AG20443 (cell line): ENCODE results near the gene OGFOD2.

Experiments used
- DNase-seq: peaks from one replicate; pipeline ENCODE4 v3.0.0; 2012; ENCODE audit warnings: low spot score, mixed read lengths

Gene OGFOD2

GRCh38 chr12:122989225-122989839 is 14.3 kb downstream of the OGFOD2 start:
- no peak for DNase-seq

- no peak for DNase-seq
Measured at GRCh38 chr12:122989874-122990419, 14.9 kb downstream of the OGFOD2 start.

DNA sequence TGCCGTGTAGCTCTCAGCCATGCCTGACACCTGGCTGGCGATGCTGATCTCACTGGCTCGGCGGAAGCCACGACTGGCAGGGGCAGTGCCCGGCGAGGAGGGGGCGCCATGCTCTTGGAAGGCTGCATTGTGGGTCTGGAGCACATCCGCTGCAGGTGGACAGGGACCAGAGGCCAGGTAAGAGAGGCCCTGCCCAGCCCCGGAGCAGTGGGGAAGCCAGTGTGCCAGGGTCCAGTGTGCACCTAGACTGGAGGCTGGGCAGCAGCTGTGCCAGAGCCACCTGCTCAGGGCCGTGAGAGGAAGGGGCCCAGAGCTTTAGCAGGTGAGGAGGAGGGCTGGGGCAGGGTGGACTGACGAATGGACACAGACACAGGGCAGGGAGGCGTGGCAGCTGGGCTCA is 15.5 kb downstream of the OGFOD2 start:
- DNase-seq: no peak

DNA sequence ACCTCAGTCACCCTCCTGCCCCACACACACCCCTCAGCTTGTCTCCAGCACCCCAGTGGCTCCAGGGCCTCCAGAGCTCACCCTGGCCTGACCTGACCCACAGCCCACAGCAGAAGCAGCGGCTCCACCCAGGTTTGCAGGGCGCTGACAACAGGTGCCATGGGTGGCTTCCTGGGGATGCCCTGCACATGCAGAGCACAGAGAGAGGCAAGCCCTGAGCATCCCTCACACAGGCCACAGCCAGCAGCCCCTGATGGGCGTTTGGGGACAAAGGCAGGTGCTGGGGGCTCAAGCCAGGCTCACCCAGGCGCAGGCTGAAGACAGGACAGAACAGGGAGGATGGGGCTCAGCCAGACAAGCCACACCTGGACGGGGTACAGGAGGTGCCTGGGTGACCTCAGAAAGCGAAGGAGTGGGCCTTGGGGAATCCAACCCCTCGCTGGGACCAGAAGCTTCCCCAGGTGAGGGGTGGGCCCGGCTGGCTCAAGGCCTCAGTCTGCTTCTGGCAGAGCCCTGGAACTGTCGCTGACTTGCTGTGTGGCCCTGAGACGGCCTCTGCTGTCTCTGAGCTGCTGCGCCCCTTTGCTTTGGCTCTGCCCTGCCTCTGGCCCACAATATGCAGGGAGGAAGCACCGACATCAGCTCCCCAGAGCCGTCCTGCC is 16.0 kb downstream of the OGFOD2 start:
- DNase-seq: no peak

GRCh38 chr12:122991623-122992275 is 16.7 kb downstream of the OGFOD2 start:
- DNase-seq: no peak

- no peak for DNase-seq
Measured at GRCh38 chr12:122992386-122992785, 17.3 kb downstream of the OGFOD2 start.

DNA sequence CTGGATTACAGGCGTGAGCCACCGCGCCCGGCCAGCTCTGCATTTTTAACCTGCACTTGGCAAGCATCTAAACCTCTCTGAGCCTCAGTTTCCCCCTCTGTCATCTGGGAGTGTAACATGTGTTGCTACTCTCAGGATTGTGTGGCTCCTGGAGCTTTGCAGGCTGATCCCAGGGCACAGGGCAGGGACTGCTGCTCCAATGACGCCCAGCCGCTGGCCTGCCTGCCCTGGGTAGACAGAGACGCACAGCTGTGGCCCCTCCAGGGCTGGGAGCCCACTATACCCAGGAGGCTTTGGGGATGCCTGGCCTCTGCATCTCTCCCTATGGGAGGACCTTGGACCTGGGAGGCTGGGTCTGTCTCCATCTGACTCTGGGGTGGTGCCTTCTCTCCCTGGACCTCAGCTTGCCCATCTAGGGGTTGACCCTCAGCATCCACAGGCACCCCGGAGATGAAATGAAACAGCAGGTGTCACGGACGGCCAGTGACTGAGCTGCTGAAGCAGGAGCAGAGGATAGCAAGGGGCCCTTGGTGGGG is 19.2 kb downstream of the OGFOD2 start:
- no peak for DNase-seq

- DNase-seq: no peak
Measured at GRCh38 chr12:122994781-122995502, 19.9 kb downstream of the OGFOD2 start.

GRCh38 chr12:122995503-122996187 is 20.6 kb downstream of the OGFOD2 start:
- DNase-seq: no peak

DNA sequence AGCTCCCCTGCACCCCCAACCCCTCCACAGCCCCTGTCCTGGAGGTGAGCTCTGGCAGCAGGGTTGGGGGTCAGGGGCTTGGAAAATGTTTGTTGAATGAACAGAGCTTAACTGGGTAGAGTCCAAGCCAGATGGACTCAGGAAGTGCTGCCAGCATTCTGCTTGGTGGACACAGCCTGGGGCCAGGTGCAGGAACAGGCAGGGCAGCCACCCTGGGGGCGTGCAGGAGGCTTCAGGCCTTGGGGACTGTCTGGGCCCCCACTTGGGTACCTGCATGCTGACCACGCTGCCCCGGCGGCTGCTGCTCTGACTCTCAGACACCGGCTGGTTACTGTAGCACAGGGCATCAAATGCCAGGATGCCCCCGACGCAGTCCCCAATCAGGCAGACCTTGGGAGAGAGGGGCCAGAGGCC is 21.2 kb downstream of the OGFOD2 start:
- no peak for DNase-seq

DNA sequence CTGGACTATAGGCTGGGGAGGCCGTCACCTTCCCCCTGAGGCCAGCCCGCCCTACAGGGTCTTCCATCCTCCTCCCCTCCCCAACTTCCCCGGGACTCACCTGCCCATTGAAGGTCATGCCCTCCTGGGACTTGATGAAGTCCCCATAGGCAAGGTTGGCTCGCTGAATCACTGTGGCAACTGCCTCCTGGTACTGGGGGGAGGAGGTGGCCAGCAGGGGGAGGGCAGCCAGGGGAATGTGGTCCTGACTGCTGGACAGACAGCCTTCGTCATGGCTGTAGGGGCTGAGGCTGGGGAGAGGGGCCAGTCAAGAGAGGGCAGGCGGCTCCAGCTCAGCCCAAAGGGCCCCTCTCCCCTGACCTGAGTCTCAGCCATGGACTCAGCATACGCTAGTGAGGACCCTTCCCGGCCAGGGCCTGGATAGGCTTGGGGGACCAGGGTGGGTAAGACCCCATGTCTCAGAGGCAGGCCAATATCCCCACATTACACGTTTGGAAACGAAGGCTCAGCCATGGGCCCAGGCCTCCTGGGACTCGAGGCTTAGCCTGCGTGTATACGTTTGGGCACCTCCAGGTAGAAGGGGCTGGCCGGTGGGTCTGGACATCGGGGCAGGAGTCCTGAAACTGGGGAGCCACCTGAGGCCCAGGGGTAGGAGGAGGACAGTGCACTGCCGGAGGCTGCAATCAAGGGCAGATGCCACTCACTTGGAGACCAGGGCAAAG is 21.7 kb downstream of the OGFOD2 start:
- no peak for DNase-seq

GRCh38 chr12:122997343-122998250 is 22.6 kb downstream of the OGFOD2 start:
- DNase-seq: no peak

GRCh38 chr12:122998316-122998715 is 23.3 kb downstream of the OGFOD2 start:
- no peak for DNase-seq

DNA sequence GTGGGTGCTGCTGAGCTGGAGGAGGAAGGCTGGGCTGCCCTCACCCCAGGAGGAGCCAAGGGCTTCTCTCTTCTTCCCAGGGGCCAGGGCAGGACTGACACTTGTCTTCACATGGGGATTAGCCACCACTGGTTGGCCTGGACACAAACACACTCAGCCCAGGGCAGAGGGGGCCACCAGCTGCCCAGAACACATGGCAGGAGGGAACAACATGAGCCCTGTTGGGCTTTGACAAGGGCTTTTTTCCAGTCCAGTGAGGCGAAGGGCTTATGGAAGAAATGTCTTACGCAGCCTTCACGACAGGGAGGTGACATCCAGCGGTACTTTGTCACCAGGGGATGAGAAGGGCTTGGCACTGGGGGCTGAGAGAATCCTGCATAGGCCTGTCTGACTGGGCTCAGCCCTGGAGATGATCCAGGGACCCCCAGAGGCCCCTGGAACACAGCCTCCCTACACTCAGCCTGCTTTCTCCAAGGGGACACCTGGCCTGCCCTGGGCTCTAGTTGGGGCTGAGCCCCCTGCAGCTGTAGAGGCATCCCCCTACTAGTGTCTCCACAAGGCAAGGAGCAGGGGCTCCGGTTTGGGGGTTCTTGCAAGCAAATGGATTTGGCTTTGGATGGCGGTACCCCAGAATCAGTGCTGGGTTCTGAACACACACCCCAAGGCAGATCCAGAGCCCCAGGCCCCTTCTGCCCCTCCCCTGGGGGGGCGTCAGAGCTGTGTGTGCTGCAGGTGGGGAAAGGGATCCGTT is 24.3 kb downstream of the OGFOD2 start:
- no peak for DNase-seq

- DNase-seq: no peak
Measured at GRCh38 chr12:122999986-123000420, 25.0 kb downstream of the OGFOD2 start.

GRCh38 chr12:123000578-123000977 is 25.5 kb downstream of the OGFOD2 start:
- no peak for DNase-seq

DNA sequence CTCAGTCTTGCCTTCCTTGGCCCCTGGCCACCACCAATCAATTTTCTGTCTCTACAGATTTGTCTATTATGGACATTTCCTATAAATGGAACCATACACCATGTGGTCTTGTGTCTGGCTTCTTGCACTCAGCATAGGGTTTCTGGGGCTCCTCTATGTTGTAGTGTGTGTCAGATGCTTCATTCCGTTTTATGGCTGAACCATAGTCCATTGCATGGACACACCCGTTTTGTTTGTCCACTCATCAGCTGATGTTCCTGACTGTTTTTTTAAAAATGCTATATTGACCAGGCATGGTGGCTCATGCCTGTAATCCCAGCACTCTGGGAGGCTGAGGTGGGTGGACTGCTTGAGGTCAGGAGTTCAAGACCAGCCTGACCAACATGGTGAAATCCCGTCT is 26.4 kb downstream of the OGFOD2 start:
- DNase-seq: no peak

- no peak for DNase-seq
Measured at GRCh38 chr12:123003257-123003656, 28.2 kb downstream of the OGFOD2 start.

DNA sequence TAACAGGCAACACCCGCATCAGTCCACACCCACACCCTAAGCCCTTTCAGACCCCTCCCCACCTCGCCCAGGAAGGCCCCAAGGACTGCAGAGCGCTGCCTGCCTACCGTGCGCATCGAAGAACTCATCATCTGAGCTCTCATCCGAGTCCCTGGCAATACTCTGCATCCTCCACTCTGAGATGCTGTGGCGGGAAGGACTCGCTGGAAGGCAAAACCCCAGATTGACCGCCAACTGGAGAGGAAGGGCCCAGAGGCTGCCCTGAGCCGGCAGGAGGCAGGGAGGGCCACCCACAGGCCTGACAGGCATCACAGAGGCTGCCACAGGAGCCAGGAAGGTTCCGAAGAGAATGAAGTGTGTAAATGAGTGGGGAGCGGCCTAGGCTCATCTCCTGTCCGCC is 29.2 kb downstream of the OGFOD2 start:
- DNase-seq: no peak
